IPS-NIHi11 (cell line): ENCODE data around the gene HDAC10.

Experiments used
- DNase-seq: peaks from one replicate; pipeline ENCODE4 v3.0.0; 2012; ENCODE audit warnings: mixed read lengths, low spot score

HDAC10 gene

DNA sequence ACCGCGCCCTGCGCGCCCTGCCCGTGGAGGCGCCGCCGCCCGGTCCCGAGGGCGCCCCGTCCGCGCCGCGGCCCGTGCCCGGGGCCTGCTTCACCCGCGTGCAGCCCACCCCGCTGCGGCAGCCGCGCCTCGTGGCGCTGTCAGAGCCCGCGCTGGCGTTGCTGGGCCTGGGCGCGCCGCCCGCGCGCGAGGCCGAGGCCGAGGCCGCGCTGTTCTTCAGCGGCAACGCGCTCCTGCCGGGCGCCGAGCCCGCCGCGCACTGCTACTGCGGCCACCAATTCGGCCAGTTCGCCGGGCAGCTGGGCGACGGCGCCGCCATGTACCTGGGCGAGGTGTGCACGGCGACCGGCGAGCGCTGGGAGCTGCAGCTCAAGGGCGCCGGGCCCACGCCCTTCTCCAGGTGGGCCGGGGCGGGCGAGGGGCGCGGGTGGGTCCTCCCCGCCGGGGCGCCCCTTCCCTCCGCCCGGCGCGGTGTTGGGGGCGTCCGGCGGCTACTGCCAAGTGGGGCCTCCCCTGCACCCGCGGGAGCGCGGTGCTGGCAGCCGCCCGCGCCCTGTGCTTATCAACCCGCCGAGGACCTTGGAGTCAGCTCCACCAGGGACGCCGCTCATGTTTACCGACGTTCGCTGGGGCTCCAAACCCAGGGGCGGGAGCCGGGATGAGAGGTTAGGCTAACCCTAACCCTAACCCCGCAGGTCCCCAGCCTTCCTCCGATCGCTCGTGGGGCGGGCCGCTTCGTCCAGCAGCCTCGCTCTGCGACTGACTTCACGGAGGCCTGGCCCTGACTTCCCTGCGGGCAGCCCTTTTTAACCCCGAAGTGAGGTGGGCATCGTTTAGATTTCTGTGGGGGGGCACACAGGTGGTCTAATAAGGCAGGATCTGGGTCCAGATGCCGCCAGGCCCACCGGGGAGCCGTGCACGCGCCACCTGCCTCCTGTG lies 49.6 kb downstream of the HDAC10 start:
- peak; percentile 72 for DNase-seq

DNA sequence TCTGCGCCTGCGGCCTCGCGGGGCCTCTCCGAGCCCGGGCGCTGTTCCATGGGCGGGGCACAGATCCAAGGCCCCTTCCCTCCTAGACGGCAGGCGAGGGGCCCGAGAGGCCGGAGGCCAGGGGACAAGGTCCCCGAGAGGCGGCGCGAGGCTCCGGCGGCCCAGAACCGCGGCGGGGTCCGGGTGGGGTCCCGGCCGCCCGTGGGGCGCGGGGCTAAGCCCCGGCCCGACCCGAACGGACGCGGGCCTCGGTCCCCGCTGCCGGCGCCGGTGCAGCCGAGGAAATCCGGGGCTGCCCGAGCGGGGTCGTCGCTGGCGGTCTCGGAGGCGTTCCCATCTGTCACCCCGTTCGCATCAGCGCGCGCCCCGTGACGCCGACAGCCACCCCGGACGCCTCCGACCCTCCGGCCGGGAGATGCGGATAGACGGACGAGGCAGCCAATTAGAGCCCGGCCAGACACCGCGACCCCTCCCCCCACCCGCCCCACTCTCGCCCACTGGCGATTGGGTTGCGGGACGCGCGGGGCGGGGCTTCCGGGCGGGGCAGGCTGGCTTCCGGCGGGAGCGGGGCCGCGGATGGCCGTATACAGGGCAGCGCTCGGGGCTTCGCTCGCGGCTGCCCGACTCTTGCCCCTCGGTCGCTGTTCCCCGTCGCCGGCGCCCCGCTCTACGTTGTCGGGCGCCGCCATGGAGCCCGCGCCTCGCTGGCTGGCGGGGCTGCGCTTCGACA lies 50.4 kb downstream of the HDAC10 start, which contains the start of gene SELENOO:
Gene SELENOO, plus strand, starts transcription at position 551 of the 730 bp plus-strand sequence. Its CDS starts 26 bp downstream, at position 577.
- peak; percentile 99 for DNase-seq

DNA sequence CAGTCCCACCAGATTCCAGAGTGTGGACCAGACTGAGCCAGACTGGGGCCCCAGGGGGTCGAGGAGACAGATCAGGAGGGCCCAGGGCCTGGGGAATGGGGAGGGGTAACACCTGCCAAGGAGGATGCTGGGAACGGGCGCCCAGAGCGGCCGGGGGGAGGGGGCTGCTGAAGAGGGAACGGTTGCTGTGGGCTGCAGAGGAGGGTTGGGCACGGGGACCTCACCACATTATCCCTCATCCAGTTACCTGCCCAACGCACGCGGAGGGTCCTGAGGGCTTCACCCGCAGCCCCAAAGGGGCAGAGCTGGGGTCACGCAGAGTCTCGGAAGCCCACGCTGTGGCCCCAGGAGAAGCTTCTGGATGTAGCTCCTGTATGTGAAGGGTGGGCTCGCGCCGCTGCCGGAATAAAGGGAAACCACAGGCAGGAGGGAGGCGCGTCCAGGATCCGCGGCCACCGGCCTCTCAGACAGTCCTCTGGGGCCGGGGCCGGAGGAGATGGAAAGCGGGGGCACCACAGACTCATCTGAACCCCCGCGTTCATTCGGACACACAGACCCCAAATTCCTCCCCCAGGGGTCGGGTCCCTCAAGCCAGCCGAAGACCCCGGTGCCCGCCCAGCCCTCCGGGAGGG lies 51.1 kb downstream of the HDAC10 start:
- DNase-seq = peak; percentile 76

DNA sequence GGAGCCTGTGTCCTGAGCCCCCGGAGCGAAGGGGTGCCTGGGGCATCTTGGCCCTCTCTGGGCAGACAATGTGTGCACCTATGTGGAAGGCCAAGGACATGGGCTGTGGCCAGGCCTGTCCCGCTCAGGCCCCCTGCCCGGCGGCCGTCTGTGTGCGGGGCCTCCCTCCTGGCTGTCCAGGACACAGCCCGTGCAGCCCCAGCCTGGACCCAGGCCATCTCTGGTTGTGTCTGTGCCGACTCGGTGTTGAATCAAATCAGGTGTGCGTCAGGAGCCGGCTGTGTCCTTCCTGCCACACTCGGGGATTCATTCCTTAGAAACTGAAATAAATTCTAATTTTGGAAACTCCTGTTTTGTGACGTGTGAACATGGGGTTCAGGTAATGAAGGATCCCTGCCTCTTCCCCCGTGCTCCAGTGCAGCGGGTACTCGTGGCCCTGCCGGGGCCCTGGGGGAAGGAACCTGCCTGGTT lies 51.8 kb downstream of the HDAC10 start:
- DNase-seq = no peak

DNA sequence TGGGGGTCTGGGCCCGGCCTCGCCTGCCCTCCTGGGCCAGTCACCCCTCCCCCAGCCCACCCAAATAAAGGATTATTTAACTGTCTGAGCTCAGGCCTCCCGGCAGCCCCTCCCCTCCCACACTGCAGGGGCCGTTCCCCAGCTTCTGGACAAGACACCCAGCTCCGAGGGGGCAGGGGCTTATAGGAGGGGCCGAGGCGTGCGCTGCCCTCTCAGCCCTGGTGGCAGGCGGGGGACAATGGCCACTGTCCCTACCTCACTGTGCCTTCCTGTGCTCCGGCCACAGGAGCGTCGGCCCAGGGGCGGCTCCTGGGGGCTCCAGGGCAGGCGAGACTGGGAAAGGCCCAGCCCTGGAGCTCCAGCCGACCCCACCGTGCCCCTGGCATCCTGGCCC lies 52.4 kb downstream of the HDAC10 start:
- DNase-seq = no peak

DNA sequence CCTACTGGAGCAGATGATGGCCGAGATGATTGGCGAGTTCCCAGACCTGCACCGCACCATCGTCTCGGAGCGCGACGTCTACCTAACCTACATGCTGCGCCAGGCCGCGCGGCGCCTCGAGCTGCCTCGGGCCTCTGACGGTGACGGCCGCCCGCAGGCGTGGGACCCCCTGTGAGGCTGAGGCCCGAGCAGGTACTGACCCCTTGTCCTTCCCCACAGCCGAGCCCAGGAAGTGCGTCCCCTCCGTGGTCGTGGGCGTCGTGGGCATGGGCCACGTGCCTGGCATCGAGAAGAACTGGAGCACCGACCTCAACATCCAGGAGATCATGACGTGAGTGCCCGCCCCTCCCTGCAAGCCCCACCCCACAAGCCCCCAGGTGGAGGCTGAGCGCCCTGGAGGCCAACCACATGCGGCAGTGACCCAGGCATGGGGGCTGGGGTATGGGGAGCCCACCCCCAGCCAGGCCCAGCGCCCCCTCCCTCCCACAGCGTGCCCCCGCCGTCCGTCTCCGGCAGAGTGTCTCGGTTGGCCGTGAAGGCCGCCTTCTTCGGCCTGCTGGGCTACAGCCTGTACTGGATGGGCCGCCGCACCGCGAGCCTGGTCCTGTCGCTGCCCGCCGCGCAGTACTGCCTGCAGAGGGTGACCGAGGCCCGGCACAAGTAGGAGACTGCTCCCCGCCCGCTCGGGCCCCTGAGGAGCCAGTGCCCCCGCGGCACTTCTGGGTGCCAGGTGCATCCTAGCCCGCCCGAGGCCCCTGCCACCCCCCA lies 53.0 kb downstream of the HDAC10 start:
- no peak for DNase-seq

DNA sequence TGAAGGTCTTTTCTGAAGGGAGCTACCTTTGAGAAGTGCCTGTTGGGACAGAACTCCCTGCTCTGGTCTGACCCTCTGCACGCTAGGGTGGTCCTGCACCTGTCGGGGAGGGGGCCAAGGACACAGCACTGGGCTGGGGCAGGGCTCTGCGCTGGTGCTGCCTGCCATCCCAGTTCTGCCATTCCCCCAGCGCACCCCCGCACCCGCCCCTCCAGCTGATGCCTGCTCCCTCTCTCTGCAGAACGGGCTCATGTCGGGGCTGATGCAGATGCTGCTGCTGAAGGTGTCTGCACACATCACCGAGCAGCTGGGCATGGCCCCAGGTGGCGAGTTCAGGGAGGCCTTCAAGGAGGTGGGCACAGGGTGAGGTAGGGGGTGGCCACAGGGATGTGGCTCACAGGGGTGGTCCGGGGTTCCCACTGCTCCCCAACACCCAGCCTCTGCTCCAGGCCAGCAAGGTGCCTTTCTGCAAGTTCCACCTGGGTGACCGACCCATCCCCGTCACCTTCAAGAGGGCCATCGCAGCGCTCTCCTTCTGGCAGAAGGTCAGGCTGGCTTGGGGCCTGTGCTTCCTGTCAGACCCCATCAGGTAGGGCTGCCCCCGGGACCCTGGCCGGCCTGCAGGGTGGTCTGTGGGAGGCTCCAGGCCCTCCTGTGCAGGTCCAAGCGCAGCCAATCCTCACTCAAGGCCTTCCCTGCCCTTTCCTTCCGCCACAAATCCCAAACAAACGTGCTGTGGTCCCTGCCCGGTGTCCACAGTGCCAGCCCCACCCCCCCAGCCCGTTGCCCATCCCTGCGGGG lies 53.9 kb downstream of the HDAC10 start:
- no peak for DNase-seq

DNA sequence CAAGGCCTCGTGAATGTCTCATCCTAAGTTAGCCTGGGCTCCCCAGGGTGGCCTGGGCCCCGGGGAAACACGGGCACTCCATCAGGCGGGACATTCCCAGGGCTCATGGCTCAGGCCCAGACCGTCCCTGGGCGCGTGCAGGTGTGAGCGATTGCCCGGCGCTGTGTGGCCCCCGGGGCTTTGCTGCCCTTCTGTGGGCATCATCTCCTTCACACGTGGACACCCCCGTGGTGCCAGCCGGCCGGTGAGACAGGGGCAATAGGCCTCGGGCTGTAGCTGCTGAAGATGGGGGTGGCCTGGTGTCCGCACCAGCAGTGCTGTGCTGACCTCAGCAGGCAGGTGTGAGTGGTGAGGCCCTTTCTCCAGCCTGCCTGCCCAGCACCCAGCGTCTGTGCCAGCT lies 54.8 kb downstream of the HDAC10 start:
- DNase-seq = no peak
